GM19467 (cell line): ENCODE measurements around the gene TLX1.
"Not testable (repeated sequence)": the region's sequence is repeated elsewhere in the genome, so short reads cannot be mapped to it uniquely, and the experiment has no call there.

Experiments used
- ATAC-seq: cut with Tn5 transposase; IDR thresholded peaks from one replicate; pipeline ENCODE4 v1.9.1; 2021; ENCODE audit warnings: mild to moderate bottlenecking, moderate library complexity; ENCODE audit not compliant: unreplicated experiment

The TLX1 gene

GRCh38 chr10:101146392-101147251 is 15.5 kb downstream of the TLX1 start:
- ATAC-seq, result no peak

GRCh38 chr10:101151395-101151794 is 20.3 kb downstream of the TLX1 start:
- no peak for ATAC-seq

GRCh38 chr10:101152316-101152715 is 21.2 kb downstream of the TLX1 start:
- no peak for ATAC-seq

GRCh38 chr10:101154506-101154905 is 23.4 kb downstream of the TLX1 start:
- not testable (repeated sequence) for ATAC-seq

- no peak for ATAC-seq
Observed at GRCh38 chr10:101155896-101156295, 24.8 kb downstream of the TLX1 start.

GRCh38 chr10:101157756-101158458 is 26.8 kb downstream of the TLX1 start:
- ATAC-seq, result no peak

- no peak for ATAC-seq
Observed at GRCh38 chr10:101158459-101159058, 27.5 kb downstream of the TLX1 start.

- no peak for ATAC-seq
Observed at GRCh38 chr10:101161494-101162299, 30.6 kb downstream of the TLX1 start.

GRCh38 chr10:101162677-101163076 is 31.6 kb downstream of the TLX1 start:
- no peak for ATAC-seq

- no peak for ATAC-seq
Observed at GRCh38 chr10:101164020-101164419, 32.9 kb downstream of the TLX1 start.

- no peak for ATAC-seq
Observed at GRCh38 chr10:101165736-101166135, 34.6 kb downstream of the TLX1 start.

GRCh38 chr10:101166430-101166829 is 35.3 kb downstream of the TLX1 start:
- ATAC-seq, result no peak

GRCh38 chr10:101172741-101173140 is 41.6 kb downstream of the TLX1 start:
- ATAC-seq, result no peak

GRCh38 chr10:101174319-101174718 is 43.2 kb downstream of the TLX1 start:
- ATAC-seq, result no peak

- ATAC-seq, result no peak
Observed at GRCh38 chr10:101176577-101176976, 45.5 kb downstream of the TLX1 start.

GRCh38 chr10:101182936-101183335 is 51.8 kb downstream of the TLX1 start:
- no peak for ATAC-seq

- ATAC-seq, result no peak
Observed at GRCh38 chr10:101183458-101184183, 52.5 kb downstream of the TLX1 start.
